OCI-LY1 (cell line): Measurements from ENCODE around the gene DDX10.

ENCODE experiments used
- EZH2 ChIP-seq: fragments of 200-600 bp; sonication (generic), shearing (Covaris generic); IDR thresholded peaks from 2 replicates; pipeline ENCODE4 v1.8.0; 2017; ENCODE audit warnings: borderline replicate concordance, mixed run types, mild to moderate bottlenecking, antibody characterized with exemption, low read length, moderate library complexity, mixed read lengths
- TF ChIP-seq, protein P1 (sequence below): fragments of 200-600 bp; sonication (generic), shearing (Covaris generic); IDR thresholded peaks from 2 replicates; pipeline ENCODE4 v1.5.1; 2017; ENCODE audit warnings: mild to moderate bottlenecking, antibody characterized with exemption, low read length, moderate library complexity, mixed read lengths

- no peak for TF ChIP-seq EZH2
- TF ChIP-seq, protein P1, sequence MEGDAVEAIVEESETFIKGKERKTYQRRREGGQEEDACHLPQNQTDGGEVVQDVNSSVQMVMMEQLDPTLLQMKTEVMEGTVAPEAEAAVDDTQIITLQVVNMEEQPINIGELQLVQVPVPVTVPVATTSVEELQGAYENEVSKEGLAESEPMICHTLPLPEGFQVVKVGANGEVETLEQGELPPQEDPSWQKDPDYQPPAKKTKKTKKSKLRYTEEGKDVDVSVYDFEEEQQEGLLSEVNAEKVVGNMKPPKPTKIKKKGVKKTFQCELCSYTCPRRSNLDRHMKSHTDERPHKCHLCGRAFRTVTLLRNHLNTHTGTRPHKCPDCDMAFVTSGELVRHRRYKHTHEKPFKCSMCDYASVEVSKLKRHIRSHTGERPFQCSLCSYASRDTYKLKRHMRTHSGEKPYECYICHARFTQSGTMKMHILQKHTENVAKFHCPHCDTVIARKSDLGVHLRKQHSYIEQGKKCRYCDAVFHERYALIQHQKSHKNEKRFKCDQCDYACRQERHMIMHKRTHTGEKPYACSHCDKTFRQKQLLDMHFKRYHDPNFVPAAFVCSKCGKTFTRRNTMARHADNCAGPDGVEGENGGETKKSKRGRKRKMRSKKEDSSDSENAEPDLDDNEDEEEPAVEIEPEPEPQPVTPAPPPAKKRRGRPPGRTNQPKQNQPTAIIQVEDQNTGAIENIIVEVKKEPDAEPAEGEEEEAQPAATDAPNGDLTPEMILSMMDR: no peak
Measured at GRCh38 chr11:108685419-108686130, 20.7 kb downstream of the DDX10 start.
